Ascending aorta (tissue), 2 donors: ENCODE results near the gene CAMTA1. TPM values are rescaled to one million over a fixed set of nuclear protein-coding genes. Genes with fewer than 3 reads are reported as not detected.
A peak's percentile ranks its signal among the peaks of the same experiment; 100 is the strongest.
"Not testable (repeated sequence)": the region's sequence is repeated elsewhere in the genome, so short reads cannot be mapped to it uniquely, and the experiment has no call there.

Experiments
- DNase-seq, 2 donors: peaks; one replicate each; pipeline ENCODE4 v3.0.0-alpha.2; 2019; ENCODE audit warnings: low spot score in 2 of 2
- H3K27ac ChIP-seq, 2 donors: fragments of 200-600 bp; sonication (generic); one replicate each; pipeline ENCODE4 v1.5.1; 2016 to 2017; ENCODE audit warnings: mild to moderate bottlenecking in 1 of 2
- H3K27me3 ChIP-seq: fragments of 200-600 bp; sonication (generic); one replicate; pipeline ENCODE4 v1.5.1; 2017
- H3K36me3 ChIP-seq, 2 donors: fragments of 200-600 bp; sonication (generic); one replicate each; pipeline ENCODE4 v1.5.1; 2016
- H3K4me1 ChIP-seq, 2 donors: fragments of 200-600 bp; sonication (generic); one replicate each; pipeline ENCODE4 v1.5.1; 2016 to 2017; ENCODE audit warnings: mild to moderate bottlenecking in 1 of 2
- H3K4me3 ChIP-seq, 2 donors: fragments of 200-600 bp; sonication (generic); one replicate each; pipeline ENCODE4 v1.5.1; 2016 to 2017; ENCODE audit warnings: mild to moderate bottlenecking in 1 of 2
- H3K9me3 ChIP-seq, 2 donors: fragments of 200-600 bp; sonication (generic); one replicate each; pipeline ENCODE4 v1.5.1; 2016
- intact Hi-C: fragments of 100-400 bp; cut with DNase I; formaldehyde crosslinking; loops from one replicate; pipeline ENCODE4 v1.15.1; 2023
- total RNA-seq: library from RNA; depleted of rRNA; stranded (reverse); fragments of >200 nt; gene quantifications from one replicate; pipeline ENCODE4 v1.1.0, GENCODE V29; 2016
- TF ChIP-seq, protein P1 (sequence below), 3 experiments: fragments of 200-600 bp in 2 of 3; fragments of 450-650 bp in 1 of 3; sonication (generic) in 2 of 3; IDR thresholded peaks; one replicate each; pipeline ENCODE4 v1.5.1; 2016 to 2019; ENCODE audit warnings: antibody characterized with exemption in 3 of 3, mild to moderate bottlenecking in 1 of 3, moderate library complexity in 1 of 3

The CAMTA1 gene
- total RNA-seq, 1 donor from 2014 or later: 53.3 TPM

GRCh38 chr1:6827630-6828165 lies 42.4 kb downstream of the CAMTA1 start:
- peaks cover 4 to 39% of the 10 kb centered on the region in 2 donors for H3K4me1 ChIP-seq
- no peaks in the 10 kb centered on the region for H3K9me3 ChIP-seq

GRCh38 chr1:6831366-6831765 lies 46.1 kb downstream of the CAMTA1 start:
- Histone ChIP-seq H3K4me3 (no peak overlapping the region), H3K4me1 (peaks cover 8 to 30% of the 10 kb centered on the region in 2 donors)
- TF ChIP-seq, protein P1, sequence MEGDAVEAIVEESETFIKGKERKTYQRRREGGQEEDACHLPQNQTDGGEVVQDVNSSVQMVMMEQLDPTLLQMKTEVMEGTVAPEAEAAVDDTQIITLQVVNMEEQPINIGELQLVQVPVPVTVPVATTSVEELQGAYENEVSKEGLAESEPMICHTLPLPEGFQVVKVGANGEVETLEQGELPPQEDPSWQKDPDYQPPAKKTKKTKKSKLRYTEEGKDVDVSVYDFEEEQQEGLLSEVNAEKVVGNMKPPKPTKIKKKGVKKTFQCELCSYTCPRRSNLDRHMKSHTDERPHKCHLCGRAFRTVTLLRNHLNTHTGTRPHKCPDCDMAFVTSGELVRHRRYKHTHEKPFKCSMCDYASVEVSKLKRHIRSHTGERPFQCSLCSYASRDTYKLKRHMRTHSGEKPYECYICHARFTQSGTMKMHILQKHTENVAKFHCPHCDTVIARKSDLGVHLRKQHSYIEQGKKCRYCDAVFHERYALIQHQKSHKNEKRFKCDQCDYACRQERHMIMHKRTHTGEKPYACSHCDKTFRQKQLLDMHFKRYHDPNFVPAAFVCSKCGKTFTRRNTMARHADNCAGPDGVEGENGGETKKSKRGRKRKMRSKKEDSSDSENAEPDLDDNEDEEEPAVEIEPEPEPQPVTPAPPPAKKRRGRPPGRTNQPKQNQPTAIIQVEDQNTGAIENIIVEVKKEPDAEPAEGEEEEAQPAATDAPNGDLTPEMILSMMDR (IDR thresholded peaks at IDR 0.05): no peak

More at GRCh38 chr1:6827630-6828165, 42.4 kb downstream of the CAMTA1 start:
- Histone ChIP-seq H3K36me3 (no peaks in the 10 kb centered on the region), H3K4me3 (peak overlapping the region; percentile 10 to 46), H3K27ac (peak overlapping the region; percentile 44 to 83), H3K27me3 (no peaks in the 10 kb centered on the region)
- intact Hi-C loops: loop anchor here (5.0 kb wide), 1 partner anchor 35 kb away; no protein-coding TSS in a partner anchor
- TF ChIP-seq, protein P1 (IDR thresholded peaks at IDR 0.05): no peak
- no peak for DNase-seq

GRCh38 chr1:6832006-6832405 lies 46.8 kb downstream of the CAMTA1 start:
- peaks cover 8 to 25% of the 10 kb centered on the region in 2 donors for H3K4me1 ChIP-seq
- intact Hi-C loops: loop anchor here (5.0 kb wide), 1 partner anchor 35 kb away; no protein-coding TSS in a partner anchor
- not testable (repeated sequence) for H3K4me3 ChIP-seq, H3K9me3 ChIP-seq, H3K27me3 ChIP-seq, DNase-seq, H3K36me3 ChIP-seq
- peak overlapping the region; percentile 11 to 17 for H3K27ac ChIP-seq

More at GRCh38 chr1:6831366-6831765, 46.1 kb downstream of the CAMTA1 start:
- intact Hi-C loops: loop anchor here (5.0 kb wide), 1 partner anchor 34 kb away; no protein-coding TSS in a partner anchor
- H3K9me3 ChIP-seq: no peaks in the 10 kb centered on the region
- DNase-seq: no peak
- no peaks in the 10 kb centered on the region for H3K36me3 ChIP-seq
- H3K27me3 ChIP-seq: no peaks in the 10 kb centered on the region
- H3K27ac ChIP-seq: no peak overlapping the region

GRCh38 chr1:6832531-6833188 lies 47.4 kb downstream of the CAMTA1 start:
- no peaks in the 10 kb centered on the region for H3K9me3 ChIP-seq
- intact Hi-C loops: loop anchor here (5.0 kb wide), 1 partner anchor 35 kb away; no protein-coding TSS in a partner anchor
- H3K27me3 ChIP-seq: no peaks in the 10 kb centered on the region
- peaks cover 8 to 20% of the 10 kb centered on the region in 2 donors for H3K4me1 ChIP-seq
- TF ChIP-seq, protein P1 (IDR thresholded peaks at IDR 0.05): no peak
- no peak for DNase-seq
- peak overlapping the region in 1 of 2 donors; percentile 11 for H3K27ac ChIP-seq
- no peaks in the 10 kb centered on the region for H3K36me3 ChIP-seq
- H3K4me3 ChIP-seq: no peak overlapping the region

DNA sequence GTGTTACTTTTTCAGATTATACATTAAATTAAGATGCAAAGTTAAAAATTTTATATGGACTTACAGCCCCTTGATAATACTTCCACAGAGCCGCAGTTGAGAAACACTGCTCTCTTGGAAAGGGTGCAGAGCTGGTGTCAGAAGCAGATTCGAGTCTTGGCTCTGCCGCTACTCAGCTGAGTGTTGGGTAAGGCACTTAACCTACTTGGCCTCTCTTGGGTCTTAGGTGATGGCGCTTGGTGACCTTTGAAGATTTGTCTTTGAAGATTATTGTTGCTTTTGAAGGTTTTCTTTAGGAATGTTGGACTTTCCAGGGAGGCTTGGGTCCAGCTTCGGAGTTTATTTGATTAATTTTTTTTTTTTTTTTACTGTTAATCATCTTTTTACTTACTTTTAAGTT lies 48.5 kb downstream of the CAMTA1 start:
- Histone ChIP-seq H3K4me3 (no peak overlapping the region), H3K4me1 (peaks cover 8 to 13% of the 10 kb centered on the region in 2 donors), H3K27ac (no peak overlapping the region), H3K9me3 (no peaks in the 10 kb centered on the region), H3K27me3 (no peaks in the 10 kb centered on the region), H3K36me3 (peaks cover 0 to 8% of the 10 kb centered on the region in 2 donors)
- TF ChIP-seq, protein P1 (IDR thresholded peaks at IDR 0.05): no peak
- intact Hi-C loops: loop anchor here (5.0 kb wide), 1 partner anchor 37 kb away; no protein-coding TSS in a partner anchor
- no peak for DNase-seq

DNA sequence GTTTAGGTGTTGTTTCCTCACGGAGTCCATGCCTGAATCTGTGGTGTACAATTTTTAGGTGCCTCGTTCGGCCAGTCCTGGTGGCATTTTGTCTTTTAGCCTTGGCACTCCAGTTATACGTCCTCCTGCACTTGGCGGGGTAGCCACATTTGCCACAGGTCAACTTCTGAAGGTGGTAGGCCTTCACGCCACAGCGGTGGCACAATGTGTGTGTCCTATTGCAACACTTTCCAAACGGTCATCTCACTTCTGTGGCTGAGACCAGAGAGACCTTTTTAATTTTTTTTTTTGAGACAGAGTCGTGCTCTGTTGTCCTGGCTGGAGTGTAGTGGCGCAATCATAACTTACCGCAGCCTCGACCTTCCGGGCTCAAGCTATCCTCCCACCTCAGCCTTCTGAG lies 49.1 kb downstream of the CAMTA1 start:
- H3K27ac ChIP-seq: no peak overlapping the region
- peaks cover 8 to 13% of the 10 kb centered on the region in 2 donors for H3K4me1 ChIP-seq
- intact Hi-C loops: loop anchor here (5.0 kb wide), 1 partner anchor 37 kb away; no protein-coding TSS in a partner anchor
- H3K27me3 ChIP-seq: no peaks in the 10 kb centered on the region
- no peaks in the 10 kb centered on the region for H3K9me3 ChIP-seq
- H3K4me3 ChIP-seq: no peak overlapping the region
- TF ChIP-seq, protein P1 (IDR thresholded peaks at IDR 0.05): no peak
- H3K36me3 ChIP-seq: peaks cover 0 to 10% of the 10 kb centered on the region in 2 donors
- DNase-seq: no peak
